TTC549 (cell line): ENCODE measurements around the gene VWA1.
"Not testable (repeated sequence)": the region's sequence is repeated elsewhere in the genome, so short reads cannot be mapped to it uniquely, and the experiment has no call there.

Experiments used
- FAIRE-seq: peaks from 2 replicates; lab custom pipeline; 2012; peaks lifted over from hg19 to GRCh38; lab: Jason Lieb, UNC

Gene VWA1

GRCh38 chr1:1425426-1425752, 10.1 kb upstream of the VWA1 start:
- no peak for FAIRE-seq

GRCh38 chr1:1425753-1426495, 9.6 kb upstream of the VWA1 start:
- FAIRE-seq = no peak

- FAIRE-seq = no peak
Observed at GRCh38 chr1:1426496-1427105, 8.9 kb upstream of the VWA1 start.

- FAIRE-seq = no peak
Observed at GRCh38 chr1:1427106-1427819, 8.2 kb upstream of the VWA1 start.

GRCh38 chr1:1427820-1428148, 7.7 kb upstream of the VWA1 start:
- FAIRE-seq = no peak

DNA sequence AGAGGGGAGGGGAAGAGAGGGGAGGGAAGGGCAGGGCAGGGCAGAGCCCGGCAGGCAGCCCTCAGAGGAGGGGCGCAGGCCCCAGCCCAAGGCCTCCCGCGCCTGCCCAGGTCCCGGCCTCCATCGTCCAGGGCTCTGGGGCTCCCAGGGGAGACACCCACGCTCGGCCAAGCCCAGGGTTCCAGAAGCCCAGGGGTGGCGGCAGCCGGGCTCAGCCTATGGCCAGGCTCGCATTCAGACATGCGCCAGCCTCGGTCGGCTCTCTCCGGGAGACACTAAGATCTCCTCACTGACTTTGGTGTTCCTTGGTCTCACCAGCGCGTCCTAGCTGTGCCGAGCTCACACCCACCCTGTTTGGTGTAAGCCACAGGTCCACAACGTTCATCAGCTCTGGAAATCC, 7.3 kb upstream of the VWA1 start:
- FAIRE-seq = no peak

DNA sequence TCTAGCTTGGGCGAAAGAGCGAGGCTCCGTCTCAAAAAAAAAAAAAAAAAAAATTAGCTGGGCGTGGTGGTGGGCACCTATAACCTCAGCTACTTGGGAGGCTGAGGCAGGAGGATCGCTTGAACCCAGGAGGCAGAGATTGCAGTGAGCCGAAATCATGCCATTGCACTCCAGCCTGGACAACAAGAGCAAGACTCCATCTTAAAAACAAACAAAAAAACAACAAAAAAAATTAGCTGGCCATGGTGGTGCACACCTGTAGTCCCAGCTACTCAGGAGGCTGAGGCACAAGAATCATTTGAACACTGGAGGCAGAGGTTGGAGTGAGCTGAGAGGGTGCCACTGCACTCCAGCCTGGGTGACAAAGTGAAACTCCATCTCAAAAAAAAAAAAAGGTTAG, 6.5 kb upstream of the VWA1 start:
- not testable (repeated sequence) for FAIRE-seq

GRCh38 chr1:1429671-1430073, 5.8 kb upstream of the VWA1 start:
- FAIRE-seq = no peak

- no peak for FAIRE-seq
Observed at GRCh38 chr1:1430114-1430982, 5.1 kb upstream of the VWA1 start.

DNA sequence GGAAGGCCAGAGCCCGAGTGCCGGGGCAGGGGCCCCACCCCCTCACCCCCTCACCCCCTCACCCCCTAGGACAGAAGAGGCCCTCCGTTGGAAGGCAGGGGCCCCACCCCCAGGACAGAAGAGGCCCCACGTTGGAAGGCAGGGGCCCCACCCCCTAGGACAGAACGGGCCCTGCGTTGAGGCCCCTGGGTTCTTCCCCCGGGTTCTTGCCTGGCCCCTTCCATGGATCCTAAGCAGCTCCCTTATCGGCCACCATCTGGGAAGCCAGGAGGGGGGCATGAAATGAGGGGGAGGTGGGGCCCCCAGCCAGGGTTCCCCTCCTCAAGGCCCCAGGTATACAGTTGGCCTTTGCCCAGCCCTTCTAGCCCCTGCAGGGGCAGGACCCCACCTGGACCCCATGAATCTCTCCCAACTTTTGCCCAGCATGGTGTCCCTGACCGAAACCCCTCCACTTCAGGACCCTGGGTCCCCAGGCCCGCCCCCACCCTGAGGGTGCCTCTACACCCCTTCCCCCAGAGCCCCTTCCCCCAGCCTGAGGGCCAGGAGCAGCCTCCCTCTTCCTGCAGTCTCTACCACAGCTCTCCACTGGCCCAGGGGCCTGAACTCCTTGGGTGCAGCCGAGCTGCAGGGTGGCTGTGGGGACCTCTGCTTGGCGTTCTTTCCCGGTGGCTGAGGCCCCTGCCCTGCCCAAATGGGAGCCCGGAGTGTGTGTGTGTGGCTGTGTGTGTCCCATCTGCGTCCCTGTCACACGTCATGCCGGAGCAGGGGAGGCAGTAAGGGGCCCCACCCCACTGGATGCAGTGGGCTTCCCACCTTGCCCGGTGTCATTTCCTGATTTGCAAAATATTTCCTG, 4.3 kb upstream of the VWA1 start:
- no peak for FAIRE-seq

DNA sequence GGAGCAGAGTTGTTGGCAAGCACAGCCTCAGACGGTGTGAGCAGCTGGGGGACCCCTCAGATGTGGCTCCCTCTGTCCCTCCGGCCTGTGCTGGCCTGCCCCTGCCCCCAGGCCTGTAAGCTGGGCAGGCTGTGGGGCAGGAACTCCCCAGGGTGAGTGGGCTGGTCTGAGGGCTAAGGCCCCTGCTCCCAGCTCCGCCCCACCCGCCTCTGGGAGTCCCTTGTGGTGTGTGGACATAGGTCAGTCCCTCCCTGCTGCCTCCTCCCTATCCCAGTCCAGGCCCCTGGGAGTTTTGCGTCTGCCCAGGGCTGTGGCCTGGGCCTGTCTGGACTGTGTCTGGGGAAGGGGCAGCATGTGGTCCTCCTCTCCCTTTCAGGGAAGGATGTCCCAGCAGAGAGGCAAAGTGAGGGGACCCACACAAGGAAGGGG, 3.6 kb upstream of the VWA1 start:
- no peak for FAIRE-seq

- no peak for FAIRE-seq
Observed at GRCh38 chr1:1432274-1432950, 3.1 kb upstream of the VWA1 start.

- no peak for FAIRE-seq
Observed at GRCh38 chr1:1432951-1433803, 2.3 kb upstream of the VWA1 start.

DNA sequence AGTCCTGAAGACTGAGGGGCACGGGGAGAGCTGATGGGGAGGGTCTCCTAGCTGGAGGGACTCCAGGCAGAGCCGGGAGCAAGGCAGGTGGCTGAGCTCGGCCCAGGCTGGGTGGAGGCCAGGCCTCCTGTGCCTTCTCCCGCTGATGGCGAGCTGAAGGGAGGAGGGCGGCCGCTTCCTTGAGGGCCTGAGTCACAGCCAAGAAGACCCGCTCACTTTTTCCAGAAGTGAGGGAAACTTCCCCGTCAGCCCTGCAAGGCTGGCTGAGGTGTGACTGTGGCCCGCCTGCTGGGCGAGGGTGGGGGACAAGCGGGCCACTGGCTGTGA, 1.7 kb upstream of the VWA1 start:
- FAIRE-seq = no peak

GRCh38 chr1:1434131-1434823, 1.2 kb upstream of the VWA1 start:
- no peak for FAIRE-seq

DNA sequence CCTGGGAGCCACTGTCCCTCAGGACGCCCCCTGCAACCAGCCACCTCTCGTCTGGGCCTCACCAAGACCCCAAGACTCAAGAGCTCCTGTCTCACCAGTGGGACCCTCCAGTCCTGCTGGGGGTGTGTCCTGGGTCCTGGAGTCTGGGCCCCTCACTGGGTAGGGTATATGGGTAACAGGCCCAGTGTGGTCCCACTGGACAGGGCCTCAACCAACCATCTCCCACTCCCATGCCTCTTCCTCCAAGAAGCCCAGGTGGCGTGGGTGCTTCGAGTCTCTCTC, 725 bp upstream of the VWA1 start:
- no peak for FAIRE-seq

GRCh38 chr1:1435911-1436629, 580 bp downstream of the VWA1 start:
- no peak for FAIRE-seq

DNA sequence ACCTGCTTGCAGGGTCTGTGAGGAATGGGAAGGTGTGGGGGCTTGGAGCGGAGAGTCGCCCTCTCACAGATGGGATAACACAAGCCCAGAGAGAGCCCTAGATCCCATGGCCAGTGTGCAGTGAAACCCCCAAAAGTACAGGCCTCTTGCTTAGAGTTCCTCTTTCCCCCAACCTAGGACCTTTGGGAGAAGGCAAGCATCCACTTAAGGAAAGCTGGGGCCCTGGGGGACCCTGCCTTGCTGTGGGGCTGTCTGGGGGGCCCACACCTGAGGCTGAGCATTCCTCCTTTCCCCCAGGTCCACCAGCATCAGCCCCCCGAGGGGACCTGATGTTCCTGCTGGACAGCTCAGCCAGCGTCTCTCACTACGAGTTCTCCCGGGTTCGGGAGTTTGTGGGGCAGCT, 1.1 kb downstream of the VWA1 start:
- FAIRE-seq = no peak
